NCI-H748 treated with DMSO at 0.1 percent for 48 hours (cell line): ENCODE results near the gene CLPTM1L.
"Not testable (repeated sequence)": the region's sequence is repeated elsewhere in the genome, so short reads cannot be mapped to it uniquely, and the experiment has no call there.

Source experiments
- DNase-seq: peaks from one replicate; lab custom pipeline; 2025; lab: John Stamatoyannopoulos, UW

CLPTM1L gene

DNA sequence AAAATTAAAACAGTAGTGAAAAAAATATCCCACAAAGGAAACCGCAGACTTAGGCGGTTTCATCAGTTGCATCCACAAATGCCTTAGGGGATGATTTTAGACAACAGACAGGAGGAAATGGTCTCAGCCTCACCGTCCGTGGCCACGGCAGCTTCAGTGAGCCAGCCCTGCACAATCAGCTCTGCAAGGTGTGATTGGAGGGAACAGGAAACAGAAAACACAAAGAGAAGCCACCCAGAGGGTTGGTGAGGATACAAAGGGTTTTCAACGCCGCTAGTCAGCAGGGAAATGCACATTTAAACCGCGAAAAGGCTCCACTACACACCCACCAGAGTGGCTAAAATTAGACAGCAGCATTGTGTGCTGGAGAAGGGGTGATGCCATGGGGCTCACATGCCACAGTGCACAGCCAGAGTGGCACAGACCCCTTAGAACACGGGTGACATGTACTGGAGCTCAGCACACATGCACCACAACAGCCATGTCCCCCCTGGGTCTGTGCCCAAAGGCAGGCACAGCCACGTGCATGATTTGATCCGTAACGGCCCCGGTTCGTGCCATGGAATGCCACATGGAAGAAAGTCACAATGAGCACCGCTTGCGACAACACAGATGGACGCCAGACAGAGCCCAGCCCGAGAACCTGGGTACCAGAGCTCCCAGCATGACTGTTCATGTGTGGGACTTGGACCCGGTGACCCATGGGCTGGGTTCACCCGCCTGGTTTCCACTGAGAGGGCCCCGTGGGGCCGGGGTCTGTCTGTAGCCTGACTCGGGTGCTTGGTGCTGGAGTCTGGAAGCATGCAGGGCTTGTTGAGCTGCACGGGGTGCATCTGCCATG, 31.7 kb downstream of the CLPTM1L start:
- no peak for DNase-seq

DNA sequence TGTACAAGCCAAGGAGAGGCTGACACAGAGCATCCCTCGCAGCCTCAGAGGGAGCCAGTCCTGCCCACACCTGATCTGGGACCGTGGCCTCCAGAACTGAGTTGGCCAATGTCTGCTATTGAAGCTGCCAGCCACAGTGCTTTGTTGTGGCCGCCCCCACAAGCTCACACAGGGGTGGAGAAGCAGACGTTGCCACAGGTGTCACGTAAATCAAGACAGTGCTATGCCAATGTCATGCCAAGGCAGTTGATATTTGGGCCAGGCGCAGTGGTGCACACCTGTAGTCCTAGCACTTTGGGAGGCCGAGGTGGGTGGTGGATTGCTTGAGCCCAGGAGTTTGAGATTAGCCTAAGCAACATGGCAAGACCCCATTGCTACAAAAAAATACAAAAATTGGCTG, 32.7 kb downstream of the CLPTM1L start:
- DNase-seq, result no peak

DNA sequence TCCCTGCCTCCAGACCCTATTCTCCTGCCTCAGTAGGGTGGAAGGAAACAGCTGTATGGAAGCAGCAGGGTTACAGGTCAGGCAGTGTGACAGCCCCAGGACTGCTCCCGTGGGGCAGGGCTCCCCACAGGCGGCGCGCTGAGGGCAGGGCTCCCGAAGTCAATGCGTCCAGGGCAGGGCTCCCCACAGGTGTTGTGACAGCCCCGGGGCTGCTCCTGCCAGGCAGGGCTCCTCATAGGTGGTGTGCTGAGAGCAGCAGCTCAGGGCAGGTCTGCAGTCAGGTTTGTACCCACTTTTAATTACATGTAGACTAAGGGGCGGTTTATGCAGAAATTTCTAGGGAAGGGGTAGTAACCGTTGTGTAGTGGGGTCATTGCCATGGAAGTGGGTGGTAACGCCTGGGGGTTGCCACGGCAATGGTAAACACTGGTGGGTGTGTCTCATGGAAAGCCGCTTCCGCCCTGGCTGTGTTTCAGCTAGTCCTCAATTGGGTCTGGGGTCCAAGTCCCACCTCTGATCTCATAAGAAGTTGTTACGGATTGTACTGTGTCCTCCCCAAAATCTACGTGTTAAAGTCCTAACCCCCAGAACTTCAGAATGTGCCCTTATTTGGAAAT, 33.4 kb downstream of the CLPTM1L start:
- DNase-seq, result no peak

DNA sequence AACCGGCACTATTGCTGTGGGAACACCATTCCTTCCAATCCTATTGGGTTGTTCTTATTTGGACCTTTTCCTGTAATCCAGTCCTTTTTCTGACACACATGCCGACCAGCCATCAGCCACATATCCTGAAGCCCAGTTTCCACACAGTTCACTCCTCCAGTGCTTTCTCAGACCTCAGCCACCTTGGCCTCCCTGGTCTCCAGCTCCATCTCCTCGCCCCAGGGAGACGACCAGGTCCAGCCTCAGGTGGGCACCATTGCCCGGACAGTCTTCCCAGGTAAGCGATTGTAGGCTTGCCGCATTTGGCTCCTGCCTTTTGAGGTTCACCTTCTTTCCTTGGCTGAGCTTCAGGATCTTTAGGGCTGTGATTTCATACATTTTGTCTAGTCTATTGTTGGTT, 34.8 kb downstream of the CLPTM1L start:
- DNase-seq, result no peak

DNA sequence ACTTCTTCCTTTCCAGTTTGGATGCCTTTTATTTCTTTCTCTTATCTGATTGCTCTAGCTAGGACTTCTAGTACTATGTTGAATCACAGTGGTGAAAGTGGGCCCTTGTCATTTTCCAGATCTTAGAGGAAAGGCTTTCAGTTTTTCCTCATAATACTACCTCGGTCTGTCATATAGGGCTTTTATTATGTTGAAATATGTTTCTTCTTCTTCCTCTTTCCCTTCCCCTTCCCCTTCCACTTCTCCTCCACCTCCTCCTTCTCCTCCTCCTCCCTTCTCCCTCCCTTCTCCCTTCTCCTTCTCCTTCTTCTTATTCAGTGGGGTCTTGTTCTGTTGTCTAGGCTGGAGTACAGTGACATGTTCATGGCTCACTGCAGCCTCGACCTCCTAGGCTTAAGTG, 40.9 kb downstream of the CLPTM1L start:
- no peak for DNase-seq

DNA sequence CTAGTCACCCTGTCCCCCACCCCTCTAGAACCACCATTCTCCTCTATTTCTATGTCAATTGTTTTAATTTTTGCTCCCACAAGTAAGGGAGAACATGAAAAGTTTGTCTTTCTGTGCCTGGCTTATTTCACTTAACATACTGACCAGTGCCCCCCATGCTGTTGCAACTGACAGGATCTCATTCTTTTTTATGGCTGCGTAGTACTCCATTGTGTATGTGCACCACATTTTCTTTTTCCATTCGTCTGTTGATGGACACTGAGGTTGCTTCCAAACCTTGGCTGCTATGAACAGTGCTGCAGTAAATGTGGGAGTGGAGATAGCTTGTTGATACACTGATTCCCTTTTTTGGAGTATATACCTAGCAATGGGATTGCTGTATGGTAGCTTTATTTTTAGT, 42.6 kb downstream of the CLPTM1L start:
- DNase-seq, result no peak

DNA sequence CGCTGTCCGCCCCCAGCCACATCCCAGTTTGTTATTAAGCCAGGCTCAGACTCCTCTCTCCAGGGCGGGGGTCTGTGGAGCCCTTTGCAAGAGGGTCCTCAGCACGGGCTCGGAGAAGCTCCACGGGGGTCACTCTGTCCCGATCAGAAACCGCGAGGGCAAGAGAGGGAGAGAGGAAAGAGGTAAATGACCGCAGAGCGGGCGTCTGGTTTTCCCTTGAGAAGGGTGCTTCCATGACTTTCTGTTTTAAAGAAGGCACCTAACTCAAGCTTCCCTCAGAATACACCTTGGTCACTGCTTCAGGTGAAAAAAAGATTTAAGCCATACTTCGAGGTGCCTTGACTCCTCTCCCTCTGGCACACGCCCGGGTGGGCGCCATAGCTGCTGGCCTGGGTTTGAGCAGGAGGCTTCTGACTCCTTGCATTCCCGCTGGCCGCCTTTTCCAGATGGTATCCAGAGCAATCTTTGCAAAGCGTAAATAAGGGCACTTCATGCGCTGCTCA, 44.3 kb downstream of the CLPTM1L start:
- DNase-seq, result no peak

DNA sequence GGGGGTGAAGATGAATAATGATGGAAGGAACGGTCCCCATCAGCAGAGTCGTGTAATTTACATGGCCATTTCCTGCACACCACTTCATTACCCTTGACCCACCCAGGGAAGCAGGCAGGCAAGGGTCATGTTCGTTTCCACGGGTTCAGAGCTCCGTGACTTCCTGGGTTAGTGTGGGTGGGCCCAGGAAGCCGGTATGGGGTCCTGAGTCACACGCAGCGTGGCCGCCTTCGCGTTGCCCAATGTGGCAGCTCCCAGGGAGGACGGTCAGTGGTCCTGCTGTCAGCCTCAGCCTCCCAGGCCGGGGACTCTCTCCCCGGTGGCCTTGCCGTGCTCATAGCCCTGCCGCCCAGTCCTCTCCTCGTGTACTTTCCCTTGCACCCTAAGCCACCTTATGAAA, 44.9 kb downstream of the CLPTM1L start:
- DNase-seq, result no peak

DNA sequence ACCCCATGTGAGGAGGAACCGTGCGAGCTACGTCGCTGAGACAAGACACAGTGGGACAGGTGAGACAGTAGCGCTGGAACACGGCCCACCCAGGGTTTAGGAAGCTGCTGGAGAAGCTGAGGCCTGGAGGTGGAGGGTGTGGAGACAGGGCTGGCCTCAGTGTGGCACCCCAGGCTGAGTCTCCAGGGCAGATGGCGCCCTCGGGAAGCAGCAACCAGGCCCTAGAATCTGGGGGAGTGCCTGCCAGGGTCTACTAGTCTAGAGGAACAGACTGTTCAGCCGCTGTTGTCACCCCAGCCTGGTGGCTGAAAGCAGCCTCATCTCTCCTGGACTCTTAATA, 45.4 kb downstream of the CLPTM1L start:
- DNase-seq, result no peak

DNA sequence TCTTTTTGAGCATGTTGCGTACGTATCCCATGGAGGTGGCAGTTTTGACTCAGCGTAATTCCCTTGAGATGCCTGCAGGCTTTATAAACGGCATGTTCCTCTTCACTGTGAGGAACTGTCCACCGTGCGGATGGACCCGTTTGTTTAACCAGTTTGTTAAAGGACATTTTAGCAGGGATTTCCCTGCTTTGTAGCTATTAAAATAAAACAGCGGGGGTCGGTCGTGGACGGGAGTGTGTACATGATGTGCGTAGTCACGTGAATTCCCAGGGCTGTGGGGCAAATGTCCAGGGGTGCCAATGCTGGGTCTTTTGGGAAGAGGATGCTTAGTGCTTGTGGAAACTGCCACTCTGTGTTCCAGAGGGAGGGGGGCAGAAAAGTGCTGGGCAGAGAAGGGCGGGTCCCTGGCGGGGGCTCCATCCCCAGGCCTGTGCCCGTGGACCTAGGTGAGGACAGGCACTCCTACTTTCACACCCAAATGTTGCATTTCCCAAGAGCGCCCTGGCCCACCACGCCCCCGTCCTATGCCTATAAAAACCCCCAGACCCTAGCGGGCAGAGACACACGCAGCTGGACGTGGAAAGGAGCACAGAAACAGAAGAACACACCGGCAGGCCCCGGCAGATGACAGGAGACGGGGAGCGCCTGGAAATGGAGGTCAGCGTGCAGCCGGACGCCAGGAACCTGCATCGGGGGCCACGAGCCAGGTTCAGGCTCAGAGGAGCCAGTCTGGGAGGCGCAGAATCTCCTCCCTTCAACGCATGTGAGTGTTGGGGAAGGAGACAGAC, 46.0 kb downstream of the CLPTM1L start:
- DNase-seq, result no peak

DNA sequence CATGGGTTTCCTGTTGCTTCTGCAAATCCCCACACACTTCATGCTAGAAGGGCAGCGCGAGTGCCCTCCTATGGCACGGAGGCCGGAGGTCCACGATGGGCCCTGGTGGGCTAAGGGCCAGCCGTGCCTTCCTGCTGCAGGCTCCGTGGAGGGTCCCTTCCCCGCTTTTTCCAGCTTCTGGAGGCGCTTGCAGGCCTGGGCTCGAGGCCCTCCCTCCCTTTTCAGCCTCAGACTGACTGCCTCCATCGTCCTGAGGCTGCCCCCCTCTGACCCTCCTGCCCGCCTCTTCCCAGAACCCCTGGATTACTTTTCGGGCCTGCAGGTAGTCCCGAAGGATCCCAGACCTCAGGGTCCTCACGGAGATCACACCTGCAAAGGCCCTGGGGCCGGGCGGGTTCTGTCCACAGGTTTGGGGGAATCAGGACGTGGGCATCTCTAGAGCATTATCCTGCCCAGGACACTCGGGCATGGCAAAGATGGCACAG, 46.8 kb downstream of the CLPTM1L start:
- no peak for DNase-seq

DNA sequence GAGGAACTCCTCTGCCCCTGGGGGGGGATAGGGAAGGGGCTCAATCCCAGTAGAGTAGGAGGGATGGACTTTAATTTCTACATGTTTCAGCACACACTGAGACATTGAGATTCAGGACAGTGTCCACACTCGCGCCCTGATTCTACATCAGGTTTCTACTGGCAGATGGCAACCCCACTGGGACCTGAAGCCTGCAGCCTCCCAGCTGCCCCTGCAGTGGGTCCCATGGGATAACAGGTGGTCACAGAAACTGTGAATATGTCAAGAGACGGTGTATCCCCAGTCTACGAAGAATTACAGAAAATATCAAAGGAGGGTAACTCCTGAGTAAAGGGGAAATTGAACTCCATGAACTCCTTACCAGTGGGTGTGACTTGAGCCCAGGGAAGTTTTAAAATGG, 47.7 kb downstream of the CLPTM1L start:
- DNase-seq, result no peak

DNA sequence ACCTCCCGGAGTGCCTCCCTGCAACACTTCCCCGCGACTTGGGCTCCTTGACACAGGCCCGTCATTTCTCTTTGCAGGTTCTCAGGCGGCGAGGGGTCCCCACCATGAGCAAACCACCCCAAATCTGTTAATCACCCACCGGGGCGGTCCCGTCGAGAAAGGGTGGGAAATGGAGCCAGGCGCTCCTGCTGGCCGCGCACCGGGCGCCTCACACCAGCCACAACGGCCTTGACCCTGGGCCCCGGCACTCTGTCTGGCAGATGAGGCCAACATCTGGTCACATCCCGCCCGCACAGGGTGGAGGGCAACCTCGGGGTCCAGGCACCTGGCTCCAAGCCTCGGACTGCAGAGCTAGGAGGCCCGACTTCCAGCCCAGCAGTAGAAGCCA, 49.3 kb downstream of the CLPTM1L start:
- no peak for DNase-seq

DNA sequence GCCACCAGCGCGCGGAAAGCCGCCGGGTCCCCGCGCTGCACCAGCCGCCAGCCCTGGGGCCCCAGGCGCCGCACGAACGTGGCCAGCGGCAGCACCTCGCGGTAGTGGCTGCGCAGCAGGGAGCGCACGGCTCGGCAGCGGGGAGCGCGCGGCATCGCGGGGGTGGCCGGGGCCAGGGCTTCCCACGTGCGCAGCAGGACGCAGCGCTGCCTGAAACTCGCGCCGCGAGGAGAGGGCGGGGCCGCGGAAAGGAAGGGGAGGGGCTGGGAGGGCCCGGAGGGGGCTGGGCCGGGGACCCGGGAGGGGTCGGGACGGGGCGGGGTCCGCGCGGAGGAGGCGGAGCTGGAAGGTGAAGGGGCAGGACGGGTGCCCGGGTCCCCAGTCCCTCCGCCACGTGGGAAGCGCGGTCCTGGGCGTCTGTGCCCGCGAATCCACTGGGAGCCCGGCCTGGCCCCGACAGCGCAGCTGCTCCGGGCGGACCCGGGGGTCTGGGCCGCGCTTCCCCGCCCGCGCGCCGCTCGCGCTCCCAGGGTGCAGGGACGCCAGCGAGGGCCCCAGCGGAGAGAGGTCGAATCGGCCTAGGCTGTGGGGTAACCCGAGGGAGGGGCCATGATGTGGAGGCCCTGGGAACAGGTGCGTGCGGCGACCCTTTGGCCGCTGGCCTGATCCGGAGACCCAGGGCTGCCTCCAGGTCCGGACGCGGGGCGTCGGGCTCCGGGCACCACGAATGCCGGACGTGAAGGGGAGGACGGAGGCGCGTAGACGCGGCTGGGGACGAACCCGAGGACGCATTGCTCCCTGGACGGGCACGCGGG, 49.9 kb downstream of the CLPTM1L start, which contains the start of gene TERT:
Gene TERT, minus strand, starts transcription at position 234 of the 815 bp plus-strand sequence. Its CDS starts 79 bp downstream, at position 155.
- no peak for DNase-seq

DNA sequence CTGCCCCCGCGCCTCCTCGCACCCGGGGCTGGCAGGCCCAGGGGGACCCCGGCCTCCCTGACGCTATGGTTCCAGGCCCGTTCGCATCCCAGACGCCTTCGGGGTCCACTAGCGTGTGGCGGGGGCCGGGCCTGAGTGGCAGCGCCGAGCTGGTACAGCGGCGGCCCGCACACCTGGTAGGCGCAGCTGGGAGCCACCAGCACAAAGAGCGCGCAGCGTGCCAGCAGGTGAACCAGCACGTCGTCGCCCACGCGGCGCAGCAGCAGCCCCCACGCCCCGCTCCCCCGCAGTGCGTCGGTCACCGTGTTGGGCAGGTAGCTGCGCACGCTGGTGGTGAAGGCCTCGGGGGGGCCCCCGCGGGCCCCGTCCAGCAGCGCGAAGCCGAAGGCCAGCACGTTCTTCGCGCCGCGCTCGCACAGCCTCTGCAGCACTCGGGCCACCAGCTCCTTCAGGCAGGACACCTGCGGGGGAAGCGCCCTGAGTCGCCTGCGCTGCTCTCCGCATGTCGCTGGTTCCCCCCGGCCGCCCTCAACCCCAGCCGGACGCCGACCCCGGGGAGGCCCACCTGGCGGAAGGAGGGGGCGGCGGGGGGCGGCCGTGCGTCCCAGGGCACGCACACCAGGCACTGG, 50.6 kb downstream of the CLPTM1L start:
- DNase-seq, result no peak

DNA sequence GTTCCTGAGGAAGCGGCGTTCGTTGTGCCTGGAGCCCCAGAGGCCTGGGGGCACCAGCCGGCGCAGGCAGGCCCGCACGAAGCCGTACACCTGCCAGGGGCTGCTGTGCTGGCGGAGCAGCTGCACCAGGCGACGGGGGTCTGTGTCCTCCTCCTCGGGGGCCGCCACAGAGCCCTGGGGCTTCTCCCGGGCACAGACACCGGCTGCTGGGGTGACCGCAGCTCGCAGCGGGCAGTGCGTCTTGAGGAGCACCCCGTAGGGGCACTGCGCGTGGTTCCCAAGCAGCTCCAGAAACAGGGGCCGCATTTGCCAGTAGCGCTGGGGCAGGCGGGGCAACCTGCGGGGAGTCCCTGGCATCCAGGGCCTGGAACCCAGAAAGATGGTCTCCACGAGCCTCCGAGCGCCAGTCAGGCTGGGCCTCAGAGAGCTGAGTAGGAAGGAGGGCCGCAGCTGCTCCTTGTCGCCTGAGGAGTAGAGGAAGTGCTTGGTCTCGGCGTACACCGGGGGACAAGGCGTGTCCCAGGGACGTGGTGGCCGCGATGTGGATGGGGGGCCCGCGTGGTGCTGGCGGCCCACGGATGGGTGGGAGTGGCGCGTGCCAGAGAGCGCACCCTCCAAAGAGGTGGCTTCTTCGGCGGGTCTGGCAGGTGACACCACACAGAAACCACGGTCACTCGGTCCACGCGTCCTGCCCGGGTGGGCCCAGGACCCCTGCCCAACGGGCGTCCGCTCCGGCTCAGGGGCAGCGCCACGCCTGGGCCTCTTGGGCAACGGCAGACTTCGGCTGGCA, 51.3 kb downstream of the CLPTM1L start:
- DNase-seq, result no peak

DNA sequence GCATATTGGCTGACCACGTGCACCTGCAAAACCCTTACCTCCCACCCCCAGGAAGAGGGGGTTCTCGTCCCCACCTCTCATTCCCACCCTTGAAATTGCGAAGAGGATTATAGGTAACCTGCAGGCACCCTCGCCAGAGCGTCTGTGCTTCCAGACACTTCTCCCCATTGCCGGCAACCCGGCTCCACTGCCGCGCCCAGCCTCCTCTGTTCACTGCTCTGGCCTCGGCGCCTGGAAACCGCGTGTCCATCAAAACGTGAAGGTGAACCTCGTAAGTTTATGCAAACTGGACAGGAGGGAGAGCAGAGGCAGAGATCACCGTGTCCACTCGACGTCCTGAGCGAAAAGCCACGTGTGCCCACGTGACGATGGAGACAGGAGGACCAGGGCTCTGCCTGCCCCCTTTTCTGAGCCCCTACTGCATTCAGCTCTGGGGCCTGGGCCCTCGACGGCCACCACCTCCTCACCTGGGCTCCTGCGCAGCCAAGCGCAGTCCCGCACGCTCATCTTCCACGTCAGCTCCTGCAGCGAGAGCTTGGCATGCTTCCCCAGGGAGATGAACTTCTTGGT, 52.0 kb downstream of the CLPTM1L start:
- no peak for DNase-seq

DNA sequence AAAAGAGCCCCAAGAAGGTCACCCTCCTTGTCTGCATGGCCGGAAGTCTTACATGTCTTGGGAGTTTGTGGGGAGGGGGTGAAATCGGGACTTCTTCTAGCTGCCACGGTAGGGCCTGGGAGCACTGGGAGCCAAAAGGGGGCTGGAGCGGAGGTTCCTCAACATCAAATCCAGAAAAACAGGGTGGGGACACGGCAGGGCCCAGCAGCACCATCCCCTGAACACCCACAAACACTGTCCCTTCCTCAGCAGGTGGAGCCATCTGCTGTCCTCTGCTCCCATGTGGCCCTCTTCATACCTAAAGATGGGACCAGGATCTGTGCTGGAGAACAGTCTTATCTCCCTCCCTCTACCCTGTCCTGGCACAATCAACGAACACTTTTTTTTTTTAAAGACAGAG, 52.8 kb downstream of the CLPTM1L start:
- no peak for DNase-seq

DNA sequence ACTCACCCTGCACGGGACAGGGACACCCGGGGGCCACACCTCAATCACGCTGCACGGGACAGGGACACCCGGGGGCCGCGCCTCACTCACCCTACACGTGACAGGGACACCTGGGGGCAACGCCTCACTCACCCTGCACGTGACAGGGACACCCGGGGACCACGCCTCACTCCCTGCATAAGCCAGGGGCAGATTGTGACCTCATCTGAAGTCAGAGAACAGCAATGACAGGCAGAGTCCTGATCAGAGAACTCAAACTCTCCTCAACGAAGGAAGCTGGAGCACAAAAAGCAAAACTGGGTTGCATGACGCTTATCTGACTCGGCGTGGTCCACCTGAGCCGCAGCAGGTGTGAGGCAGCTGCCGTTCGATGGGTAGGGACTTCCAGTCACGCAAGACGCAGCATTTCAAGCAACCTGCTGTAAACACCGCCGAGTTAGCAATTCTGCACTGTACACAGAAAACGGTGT, 53.3 kb downstream of the CLPTM1L start:
- DNase-seq, result no peak

DNA sequence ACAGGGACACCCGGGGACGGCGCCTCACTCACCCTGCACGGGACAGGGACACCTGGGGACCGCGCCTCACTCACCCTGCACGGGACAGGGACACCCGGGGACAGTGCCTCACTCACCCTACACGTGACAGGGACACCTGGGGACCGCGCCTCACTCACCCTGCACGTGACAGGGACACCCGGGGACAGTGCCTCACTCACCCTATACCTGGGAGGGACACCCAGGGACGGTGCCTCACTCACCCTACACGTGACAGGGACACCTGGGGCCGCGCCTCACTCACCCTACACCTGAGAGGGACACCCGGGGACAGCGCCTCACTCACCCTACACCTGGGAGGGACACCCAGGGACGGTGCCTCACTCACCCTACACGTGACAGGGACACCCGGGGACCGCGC, 53.9 kb downstream of the CLPTM1L start:
- not testable (repeated sequence) for DNase-seq
